Measurements from ENCODE around the gene MAL.

DNA sequence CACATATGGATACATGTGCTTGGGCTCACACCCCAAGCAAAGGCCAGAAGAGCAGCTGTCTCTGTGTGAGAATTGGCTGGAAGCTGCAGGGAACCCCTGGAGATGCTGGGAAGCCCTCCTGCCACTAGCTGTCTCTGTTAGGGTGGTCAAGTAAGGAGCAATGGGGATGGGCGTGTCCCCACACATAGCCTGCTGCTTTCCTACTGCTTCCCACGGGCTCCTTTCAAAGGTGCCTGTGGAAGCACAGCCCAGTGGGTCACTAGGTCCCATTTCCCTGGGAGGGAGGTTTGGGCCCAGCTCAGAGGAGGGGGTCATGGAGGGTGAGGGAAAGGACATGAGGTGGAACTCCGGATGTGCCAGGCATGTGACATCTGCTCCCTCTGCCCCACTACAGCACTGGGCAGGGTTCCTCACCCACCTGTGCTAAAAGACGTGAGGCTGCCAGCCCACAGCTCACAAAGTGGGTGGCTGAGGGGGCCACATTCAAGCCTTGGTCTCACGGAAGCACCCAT, 24.4 kb upstream of the MAL start:
- TF ChIP-seq, protein P1, sequence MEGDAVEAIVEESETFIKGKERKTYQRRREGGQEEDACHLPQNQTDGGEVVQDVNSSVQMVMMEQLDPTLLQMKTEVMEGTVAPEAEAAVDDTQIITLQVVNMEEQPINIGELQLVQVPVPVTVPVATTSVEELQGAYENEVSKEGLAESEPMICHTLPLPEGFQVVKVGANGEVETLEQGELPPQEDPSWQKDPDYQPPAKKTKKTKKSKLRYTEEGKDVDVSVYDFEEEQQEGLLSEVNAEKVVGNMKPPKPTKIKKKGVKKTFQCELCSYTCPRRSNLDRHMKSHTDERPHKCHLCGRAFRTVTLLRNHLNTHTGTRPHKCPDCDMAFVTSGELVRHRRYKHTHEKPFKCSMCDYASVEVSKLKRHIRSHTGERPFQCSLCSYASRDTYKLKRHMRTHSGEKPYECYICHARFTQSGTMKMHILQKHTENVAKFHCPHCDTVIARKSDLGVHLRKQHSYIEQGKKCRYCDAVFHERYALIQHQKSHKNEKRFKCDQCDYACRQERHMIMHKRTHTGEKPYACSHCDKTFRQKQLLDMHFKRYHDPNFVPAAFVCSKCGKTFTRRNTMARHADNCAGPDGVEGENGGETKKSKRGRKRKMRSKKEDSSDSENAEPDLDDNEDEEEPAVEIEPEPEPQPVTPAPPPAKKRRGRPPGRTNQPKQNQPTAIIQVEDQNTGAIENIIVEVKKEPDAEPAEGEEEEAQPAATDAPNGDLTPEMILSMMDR (IDR thresholded peaks at IDR 0.05; ENCODE audit: insufficient read depth, low read depth, low read length) = no peak
- no peak for TF ChIP-seq EZH2 (IDR thresholded peaks at IDR 0.05; ENCODE audit: insufficient read depth, low read length)
